Mammary epithelial cell (primary cell): ENCODE results near the gene TRIM47.

Experiments used
- CTCF ChIP-seq, 2 donors: IDR thresholded peaks in 1 of 2; conservative IDR thresholded peaks in 1 of 2; 2 replicates each; pipeline ENCODE4 v1.5.1; 2011 to 2012; ENCODE audit warnings: inconsistent platforms in 2 of 2, low read length in 2 of 2, mild to moderate bottlenecking in 2 of 2, control low read depth in 1 of 2, low read depth in 1 of 2; ENCODE audit not compliant: insufficient read depth in 1 of 2; ENCODE audit errors: extremely low read depth in 1 of 2
- EZH2 ChIP-seq: IDR thresholded peaks from 2 replicates; pipeline ENCODE4 v1.6.1; 2012; ENCODE audit warnings: low read length, inconsistent platforms, borderline replicate concordance

DNA sequence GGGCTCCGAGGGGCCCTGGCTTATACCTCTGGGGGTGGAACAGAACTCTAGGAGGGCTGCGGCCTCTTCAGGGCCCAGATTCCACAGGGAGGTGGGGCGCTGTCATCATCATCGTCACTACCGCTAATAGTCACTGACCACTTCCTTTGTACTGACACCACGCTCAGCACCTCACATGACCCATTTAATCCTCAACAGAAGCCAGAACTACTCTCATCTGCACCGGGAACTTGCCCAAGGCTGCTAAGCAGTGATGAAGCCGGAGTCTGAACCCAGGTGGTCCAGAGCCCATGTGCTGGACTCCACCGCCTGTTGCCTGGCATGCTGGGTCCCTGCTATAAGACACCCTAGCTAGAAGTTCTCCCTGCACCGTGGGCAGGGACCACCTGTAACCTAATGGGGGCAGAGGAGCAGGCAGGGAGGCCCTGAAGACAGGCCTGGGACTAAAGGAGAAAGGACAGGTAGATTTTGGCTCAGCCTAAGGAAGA lies 46.2 kb downstream of the TRIM47 start:
- TF ChIP-seq CTCF (conservative IDR thresholded peaks at IDR 0.05 in 1 of 2, IDR thresholded peaks at IDR 0.05 in 1 of 2; ENCODE audit: extremely low read depth in 1 of 2, insufficient read depth in 1 of 2, low read depth in 1 of 2, low read length in 2 of 2) (no peak), EZH2 (no peak)
